ENCODE results near the gene MRNIP.

The MRNIP gene

DNA sequence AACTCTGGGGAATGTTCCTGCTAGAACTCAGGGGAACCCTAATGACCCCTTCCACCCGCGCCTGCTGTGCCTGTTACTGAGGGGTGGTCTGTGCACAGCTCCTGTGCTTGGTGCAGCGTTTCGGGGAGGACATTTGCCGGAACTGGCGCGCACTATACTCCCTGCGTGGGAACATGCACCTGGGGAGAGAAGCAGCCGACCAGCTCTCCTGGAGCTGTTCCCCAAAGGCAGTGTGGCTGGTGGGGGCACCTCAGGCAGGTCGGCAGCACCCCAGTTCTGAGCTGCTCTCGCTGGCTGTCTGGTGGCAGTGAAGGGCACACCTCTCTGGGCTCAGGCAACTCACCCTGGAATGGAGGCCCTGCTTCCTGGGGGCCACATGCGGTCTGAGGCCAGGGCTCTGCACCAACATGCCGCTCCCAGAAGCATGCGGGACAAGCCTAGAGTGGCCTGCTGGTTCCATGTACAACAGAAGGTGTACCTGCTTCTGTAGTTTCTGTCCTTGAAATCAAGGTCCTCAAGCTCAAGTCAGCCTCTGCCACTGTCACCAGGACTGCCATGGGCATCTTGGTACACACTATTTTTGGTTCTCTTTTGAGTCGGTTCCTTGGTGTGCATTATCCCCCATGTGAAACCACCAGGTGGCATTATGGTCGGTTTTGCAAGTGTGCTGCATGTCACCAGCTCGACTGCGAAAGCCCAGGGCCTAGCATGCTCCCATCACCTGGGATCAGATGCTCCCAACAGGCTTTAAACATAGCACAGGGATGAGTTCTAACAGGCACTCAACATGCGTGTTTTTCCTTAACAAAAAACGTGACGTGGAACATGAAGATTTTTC is 7.8 kb upstream of the MRNIP start:
- no peak for TF ChIP-seq Cebpa-rat (IDR thresholded peaks at IDR 0.05)
- Histone ChIP-seq H3K4me3 (no peak overlapping the region), H3K4me1 (peaks cover 38% of the 10 kb centered on the region), H4K20me1 (peaks cover 10% of the 10 kb centered on the region), H3K27me3 (no peaks in the 10 kb centered on the region), H3K9ac (no peak overlapping the region; the same call in 1 of the 2 replicates), H3K4me2 (peak overlapping the region; percentile 74), H3K9me3 (peaks cover 12% of the 10 kb centered on the region; the same call in 1 of the 2 replicates), H3K27ac (peak overlapping the region; percentile 82; the same call in 1 of the 2 replicates), H3K36me3 (peaks cover 94% of the 10 kb centered on the region)

DNA sequence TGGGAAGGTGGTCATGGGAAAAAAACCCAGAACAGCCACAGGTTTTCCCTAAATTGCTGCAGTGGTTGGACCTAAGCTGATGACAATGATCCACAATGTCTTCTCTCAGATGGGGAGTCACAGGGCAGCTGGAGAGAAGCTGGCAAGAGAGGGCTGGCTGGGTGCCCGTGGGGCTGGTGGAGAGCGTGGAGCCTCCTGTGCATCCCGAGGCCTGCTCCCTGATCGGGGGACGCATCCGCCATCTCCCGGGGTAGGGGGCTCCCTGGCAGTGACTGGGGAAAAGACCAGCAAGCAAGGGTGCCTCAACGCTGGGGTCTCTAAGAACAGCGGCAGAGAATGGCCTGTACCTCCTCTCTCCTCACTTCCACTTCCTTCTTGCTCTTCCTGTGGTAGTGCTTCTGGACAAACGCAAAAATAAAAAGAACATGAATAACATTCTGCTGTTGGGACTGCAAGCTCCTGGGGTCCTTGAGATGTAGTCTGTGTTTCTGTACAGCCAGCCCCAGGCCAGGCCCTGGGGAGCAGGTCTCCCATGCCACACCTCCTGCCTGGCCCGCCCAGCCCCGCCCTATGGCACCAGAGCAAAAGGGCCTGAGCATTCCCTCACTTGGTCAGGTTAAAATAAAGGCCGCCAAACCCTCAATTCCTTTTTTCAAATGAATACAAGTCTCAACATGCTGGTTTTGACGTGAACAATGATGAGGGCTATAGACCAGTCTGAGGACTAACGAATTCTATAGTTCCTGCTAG is 7.0 kb upstream of the MRNIP start:
- Histone ChIP-seq H3K4me3 (no peak overlapping the region), H3K27me3 (no peaks in the 10 kb centered on the region), H3K9ac (no peak overlapping the region), H3K36me3 (peaks cover 87% of the 10 kb centered on the region), H3K27ac (no peak overlapping the region), H3K4me1 (peaks cover 38% of the 10 kb centered on the region), H3K4me2 (no peak overlapping the region), H4K20me1 (peaks cover 10% of the 10 kb centered on the region), H3K9me3 (peaks cover 12% of the 10 kb centered on the region; the same call in 1 of the 2 replicates)
- TF ChIP-seq Cebpa-rat (IDR thresholded peaks at IDR 0.05), result no peak

DNA sequence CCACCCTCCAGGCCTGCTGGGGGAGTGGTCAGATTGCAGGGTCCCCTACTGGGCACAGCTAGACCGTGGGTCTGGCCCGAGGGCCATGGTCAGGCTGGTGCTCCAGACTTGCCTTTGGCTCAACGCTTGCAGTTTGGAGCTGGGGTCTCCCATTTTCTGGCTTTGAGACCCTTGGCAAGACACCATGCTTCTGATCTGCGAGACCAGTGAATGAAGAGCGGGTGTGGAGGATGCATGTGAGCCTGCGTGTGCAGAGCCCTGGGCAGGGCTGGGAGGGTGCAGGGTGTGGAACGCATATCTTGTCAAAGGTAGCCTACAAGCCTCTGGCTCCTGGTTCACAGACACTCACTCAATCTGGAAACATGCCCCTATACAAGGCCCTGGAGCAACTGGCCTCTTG is 6.1 kb upstream of the MRNIP start:
- Histone ChIP-seq H3K27me3 (no peaks in the 10 kb centered on the region), H3K27ac (no peak overlapping the region), H3K9me3 (peaks cover 12% of the 10 kb centered on the region; the same call in 1 of the 2 replicates), H3K4me2 (no peak overlapping the region), H4K20me1 (peaks cover 10% of the 10 kb centered on the region; the same call in 1 of the 2 replicates), H3K4me1 (peaks cover 44% of the 10 kb centered on the region), H3K36me3 (peaks cover 77% of the 10 kb centered on the region), H3K9ac (no peak overlapping the region), H3K4me3 (no peak overlapping the region)
- TF ChIP-seq Cebpa-rat (IDR thresholded peaks at IDR 0.05), result no peak

DNA sequence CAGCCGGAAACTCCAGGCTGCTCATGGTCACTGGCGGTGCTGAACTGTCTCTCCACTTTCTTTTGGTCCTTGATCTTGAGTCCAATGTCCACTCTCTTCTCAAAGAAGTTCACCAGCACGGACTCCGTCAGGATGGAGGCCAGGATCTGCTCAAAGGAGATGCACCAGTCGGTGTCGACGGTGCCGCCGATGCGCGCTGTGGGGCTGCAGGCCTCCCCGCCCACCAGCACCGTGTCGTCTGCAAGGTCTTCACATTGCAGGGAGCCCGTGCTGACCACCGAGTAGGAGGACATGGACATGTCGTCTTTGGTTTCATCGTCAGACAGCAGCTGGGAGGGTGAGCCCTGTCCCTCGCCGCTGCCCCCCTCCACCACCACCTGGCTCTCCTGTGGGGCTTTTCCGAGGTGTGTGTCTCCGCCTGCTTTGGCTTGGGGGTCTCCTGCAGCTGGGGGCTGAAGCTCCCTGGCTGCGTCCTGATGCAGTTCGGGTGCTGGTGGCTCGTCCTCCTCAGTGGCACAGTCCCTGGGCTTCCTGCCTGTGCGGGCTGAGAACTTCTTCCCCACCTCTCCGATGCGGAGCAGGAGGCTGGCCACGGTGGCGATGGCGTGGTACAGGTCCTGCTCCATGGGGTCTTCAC is 5.0 kb upstream of the MRNIP start:
- H3K9me3 ChIP-seq, result peaks cover 12% of the 10 kb centered on the region; the same call in 1 of the 2 replicates
- no peak overlapping the region for H3K4me3 ChIP-seq
- H3K27me3 ChIP-seq, result no peaks in the 10 kb centered on the region
- H4K20me1 ChIP-seq, result peaks cover 10% of the 10 kb centered on the region; the same call in 1 of the 2 replicates
- no peak for TF ChIP-seq Cebpa-rat (IDR thresholded peaks at IDR 0.05)
- H3K9ac ChIP-seq, result no peak overlapping the region
- no peak overlapping the region for H3K27ac ChIP-seq
- H3K36me3 ChIP-seq, result peaks cover 66% of the 10 kb centered on the region
- H3K4me1 ChIP-seq, result peaks cover 37% of the 10 kb centered on the region
- H3K4me2 ChIP-seq, result no peak overlapping the region

DNA sequence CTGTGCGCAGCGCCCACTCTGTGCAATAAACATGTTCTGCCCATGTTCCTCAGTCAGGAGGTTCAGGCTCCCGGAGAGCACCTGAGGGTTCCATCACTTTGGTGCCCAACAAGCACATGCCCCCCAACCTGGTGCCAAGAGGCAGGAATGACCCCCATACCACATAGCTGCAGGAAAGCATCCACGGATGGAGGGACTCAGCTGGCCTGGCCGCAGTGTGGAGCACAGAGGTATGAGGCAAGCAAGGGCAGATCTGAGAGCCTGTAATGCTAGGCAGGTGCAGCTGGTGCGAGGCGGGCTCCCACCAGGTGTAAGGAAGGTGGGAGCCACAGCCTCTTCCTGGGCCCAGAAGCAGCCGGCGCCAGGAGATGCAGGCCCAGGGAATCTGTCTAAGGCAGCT is 4.3 kb upstream of the MRNIP start:
- no peaks in the 10 kb centered on the region for H3K27me3 ChIP-seq
- H3K9ac ChIP-seq, result no peak overlapping the region
- peaks cover 60% of the 10 kb centered on the region for H3K36me3 ChIP-seq
- no peak for TF ChIP-seq Cebpa-rat (IDR thresholded peaks at IDR 0.05)
- H3K27ac ChIP-seq, result no peak overlapping the region
- H3K4me2 ChIP-seq, result no peak overlapping the region
- peaks cover 12% of the 10 kb centered on the region; the same call in 1 of the 2 replicates for H3K9me3 ChIP-seq
- H3K4me1 ChIP-seq, result peaks cover 33% of the 10 kb centered on the region
- H3K4me3 ChIP-seq, result no peak overlapping the region
- peaks cover 10% of the 10 kb centered on the region; the same call in 1 of the 2 replicates for H4K20me1 ChIP-seq

DNA sequence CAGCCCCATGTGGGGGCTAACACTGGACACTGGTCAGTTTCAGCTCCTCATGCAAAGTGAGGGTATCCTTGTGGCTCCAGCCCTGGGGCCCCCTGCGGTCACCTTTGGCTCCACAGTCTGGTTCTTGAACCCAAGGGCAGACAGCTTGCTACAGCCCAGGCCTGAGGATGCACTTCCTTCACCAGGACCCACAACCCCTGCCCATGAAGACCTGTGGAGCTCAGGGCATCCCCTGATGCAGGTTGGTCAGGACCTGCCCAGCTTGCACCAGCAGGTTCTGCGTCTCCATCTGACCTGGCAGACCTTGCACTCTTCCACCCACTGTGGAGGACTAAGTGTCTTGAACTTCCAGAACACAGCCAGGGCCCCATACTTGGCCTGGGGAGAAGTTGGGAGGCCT is 3.7 kb upstream of the MRNIP start:
- Histone ChIP-seq H4K20me1 (peaks cover 15% of the 10 kb centered on the region; the same call in 1 of the 2 replicates), H3K4me1 (peaks cover 33% of the 10 kb centered on the region), H3K4me2 (no peak overlapping the region), H3K9me3 (peaks cover 12% of the 10 kb centered on the region; the same call in 1 of the 2 replicates), H3K9ac (no peak overlapping the region), H3K27ac (no peak overlapping the region), H3K4me3 (no peak overlapping the region), H3K36me3 (peaks cover 55% of the 10 kb centered on the region), H3K27me3 (no peaks in the 10 kb centered on the region)
- no peak for TF ChIP-seq Cebpa-rat (IDR thresholded peaks at IDR 0.05)

DNA sequence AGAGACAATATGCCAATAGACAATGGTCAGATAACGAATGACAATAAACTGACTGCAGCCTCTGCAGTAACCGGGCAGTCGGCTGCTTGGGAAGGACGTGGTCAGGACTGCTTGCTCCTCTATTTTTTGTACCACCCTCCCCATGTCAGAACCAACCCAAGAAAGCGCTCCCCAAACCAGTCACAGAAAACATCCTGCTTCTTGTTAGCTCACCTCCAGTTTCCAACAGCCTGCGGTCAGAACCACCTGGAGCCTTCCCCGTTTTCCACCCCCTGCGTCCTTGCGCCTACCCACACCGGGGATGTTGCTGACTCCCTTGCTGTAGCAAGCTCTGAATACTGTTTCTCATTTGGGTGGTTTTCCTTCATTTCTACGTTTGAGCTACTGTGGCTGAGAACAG is 1.7 kb upstream of the MRNIP start:
- no peak overlapping the region for H3K9ac ChIP-seq
- peaks cover 25% of the 10 kb centered on the region for H3K4me1 ChIP-seq
- H3K27me3 ChIP-seq, result no peaks in the 10 kb centered on the region
- H4K20me1 ChIP-seq, result peaks cover 22% of the 10 kb centered on the region; the same call in 1 of the 2 replicates
- no peak for TF ChIP-seq Cebpa-rat (IDR thresholded peaks at IDR 0.05)
- H3K9me3 ChIP-seq, result peaks cover 12% of the 10 kb centered on the region; the same call in 1 of the 2 replicates
- no peak overlapping the region for H3K4me3 ChIP-seq
- H3K27ac ChIP-seq, result no peak overlapping the region
- peak overlapping the region; percentile 96; the same call in 1 of the 2 replicates for H3K4me2 ChIP-seq
- H3K36me3 ChIP-seq, result peaks cover 39% of the 10 kb centered on the region

DNA sequence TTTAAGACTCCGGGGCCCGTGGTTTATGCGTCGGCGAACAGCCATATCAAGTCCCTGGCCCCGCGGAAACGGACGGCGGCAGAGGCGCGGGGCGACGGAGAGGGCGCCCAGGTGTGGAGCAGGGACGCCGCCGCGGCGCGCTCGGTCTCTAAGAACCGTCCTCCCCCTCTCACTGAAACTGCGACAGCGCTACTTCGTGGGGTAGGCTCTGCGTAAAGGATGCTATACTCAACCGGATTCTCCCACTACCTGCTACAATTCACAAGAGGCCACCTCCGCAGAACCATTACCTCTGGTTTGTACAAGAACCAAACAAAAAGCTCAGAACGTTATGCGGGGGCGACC is 404 bp downstream of the MRNIP start:
- Histone ChIP-seq H4K20me1 (peaks cover 22% of the 10 kb centered on the region; the same call in 1 of the 2 replicates), H3K9me3 (peaks cover 11% of the 10 kb centered on the region; the same call in 1 of the 2 replicates), H3K36me3 (peaks cover 20% of the 10 kb centered on the region), H3K27me3 (no peaks in the 10 kb centered on the region), H3K4me3 (peak overlapping the region; percentile 95), H3K9ac (peak overlapping the region; percentile 84), H3K4me2 (peak overlapping the region; percentile 96), H3K27ac (peak overlapping the region; percentile 23; the same call in 1 of the 2 replicates), H3K4me1 (peaks cover 30% of the 10 kb centered on the region)
- no peak for TF ChIP-seq Cebpa-rat (IDR thresholded peaks at IDR 0.05)

DNA sequence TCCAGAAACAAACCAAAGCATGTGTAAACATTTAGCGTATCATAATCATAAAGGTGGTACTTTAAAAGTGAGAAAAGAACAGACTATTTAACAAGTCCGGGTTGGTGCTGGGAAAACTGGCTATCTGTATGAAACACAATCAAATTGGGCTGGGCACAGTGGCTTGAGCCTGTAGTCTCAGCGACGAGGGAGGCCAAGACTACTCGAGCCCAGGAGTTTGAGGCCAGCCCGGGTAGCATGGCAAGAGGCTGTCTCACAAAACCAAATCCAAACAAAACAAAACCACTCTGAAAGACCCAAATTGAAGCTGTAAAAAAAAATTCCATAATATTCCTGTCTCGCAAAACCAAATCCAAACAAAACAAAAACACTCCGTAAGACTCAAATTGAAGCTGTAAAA is 4.3 kb downstream of the MRNIP start:
- no peak overlapping the region for H3K27ac ChIP-seq
- peaks cover 39% of the 10 kb centered on the region for H3K36me3 ChIP-seq
- H3K4me3 ChIP-seq, result no peak overlapping the region
- peaks cover 19% of the 10 kb centered on the region; the same call in 1 of the 2 replicates for H4K20me1 ChIP-seq
- H3K4me2 ChIP-seq, result no peak overlapping the region
- no peak overlapping the region for H3K9ac ChIP-seq
- no peaks in the 10 kb centered on the region for H3K27me3 ChIP-seq
- peaks cover 26% of the 10 kb centered on the region for H3K4me1 ChIP-seq
- TF ChIP-seq Cebpa-rat (IDR thresholded peaks at IDR 0.05), result no peak
- no peaks in the 10 kb centered on the region for H3K9me3 ChIP-seq

Data from BLaER1 (cell line).